GM12872 (cell line): Measurements from ENCODE around the gene UPK3A.

Experiments
- CTCF ChIP-seq: IDR thresholded peaks from 3 replicates; pipeline ENCODE4 v1.5.1; 2011; ENCODE audit warnings: low read depth, mild to moderate bottlenecking, low read length, moderate library complexity; ENCODE audit not compliant: insufficient read depth

The UPK3A gene

GRCh38 chr22:45292731-45293442, 8.1 kb downstream of the UPK3A start:
- TF ChIP-seq CTCF = no peak

- TF ChIP-seq CTCF = no peak
Observed at GRCh38 chr22:45294030-45294429, 9.3 kb downstream of the UPK3A start.

- TF ChIP-seq CTCF = no peak
Observed at GRCh38 chr22:45295492-45295891, 10.7 kb downstream of the UPK3A start.

GRCh38 chr22:45296628-45297297, 12.0 kb downstream of the UPK3A start:
- TF ChIP-seq CTCF = no peak

GRCh38 chr22:45298934-45299505, 14.3 kb downstream of the UPK3A start:
- no peak for TF ChIP-seq CTCF

GRCh38 chr22:45302751-45303150, 18.0 kb downstream of the UPK3A start:
- TF ChIP-seq CTCF = no peak

GRCh38 chr22:45303181-45303580, 18.4 kb downstream of the UPK3A start:
- no peak for TF ChIP-seq CTCF
